GM18505 (cell line): ENCODE measurements around the gene GPC5.

ENCODE experiments used
- ATAC-seq: cut with Tn5 transposase; IDR thresholded peaks from one replicate; pipeline ENCODE4 v1.9.1; 2021; ENCODE audit not compliant: unreplicated experiment
- POLR2A ChIP-seq: IDR thresholded peaks from 4 replicates; pipeline ENCODE4 v1.6.1; 2011; ENCODE audit warnings: borderline replicate concordance; ENCODE audit not compliant: insufficient read depth, insufficient read length; ENCODE audit errors: extremely low read depth

The GPC5 gene

GRCh38 chr13:92297971-92298942 lies 899.8 kb downstream of the GPC5 start:
- no peak for ATAC-seq
- no peak for TF ChIP-seq POLR2A

- no peak for ATAC-seq
- no peak for TF ChIP-seq POLR2A
Measured at GRCh38 chr13:92300651-92301050, 902.2 kb downstream of the GPC5 start.

GRCh38 chr13:92303428-92303827 lies 905.0 kb downstream of the GPC5 start:
- no peak for ATAC-seq
- TF ChIP-seq POLR2A = no peak

- no peak for TF ChIP-seq POLR2A
- ATAC-seq = no peak
Measured at GRCh38 chr13:92307752-92308151, 909.3 kb downstream of the GPC5 start.

- ATAC-seq = no peak
Measured at GRCh38 chr13:92312823-92313222, 914.4 kb downstream of the GPC5 start.

GRCh38 chr13:92313382-92313781 lies 915.0 kb downstream of the GPC5 start:
- no peak for ATAC-seq
- TF ChIP-seq POLR2A = no peak

More at GRCh38 chr13:92312823-92313222, 914.4 kb downstream of the GPC5 start:
- TF ChIP-seq POLR2A = no peak

GRCh38 chr13:92315265-92315664 lies 916.8 kb downstream of the GPC5 start:
- no peak for TF ChIP-seq POLR2A
- no peak for ATAC-seq

- ATAC-seq = no peak
- TF ChIP-seq POLR2A = no peak
Measured at GRCh38 chr13:92316030-92316429, 917.6 kb downstream of the GPC5 start.

- no peak for TF ChIP-seq POLR2A
- ATAC-seq = no peak
Measured at GRCh38 chr13:92317066-92317465, 918.6 kb downstream of the GPC5 start.

GRCh38 chr13:92320323-92320722 lies 921.9 kb downstream of the GPC5 start:
- no peak for TF ChIP-seq POLR2A
- ATAC-seq = no peak

GRCh38 chr13:92321174-92321573 lies 922.8 kb downstream of the GPC5 start:
- TF ChIP-seq POLR2A = no peak
- ATAC-seq = no peak

GRCh38 chr13:92345627-92346026 lies 947.2 kb downstream of the GPC5 start:
- ATAC-seq = no peak
- no peak for TF ChIP-seq POLR2A

GRCh38 chr13:92346046-92346445 lies 947.6 kb downstream of the GPC5 start:
- no peak for TF ChIP-seq POLR2A
- ATAC-seq = no peak

- ATAC-seq = no peak
- no peak for TF ChIP-seq POLR2A
Measured at GRCh38 chr13:92354583-92354982, 956.2 kb downstream of the GPC5 start.
